DND-41 (cell line): ENCODE results near the gene ZNF324.
"Not testable (repeated sequence)": the region's sequence is repeated elsewhere in the genome, so short reads cannot be mapped to it uniquely, and the experiment has no call there.

Experiments
- ATAC-seq: fragments of 200-7000 bp; cut with Tn5 transposase; 3 replicates; pipeline ENCODE4 v1.9.1; 2021; ENCODE audit warnings: low read depth; ENCODE audit not compliant: insufficient read depth
- DNase-seq: peaks from one replicate; pipeline ENCODE4 v3.0.0-alpha.2; 2020
- H2AFZ ChIP-seq: 2 replicates; pipeline ENCODE4 v1.6.0; 2012; ENCODE audit warnings: low read depth, low read length
- H3K27ac ChIP-seq: 2 replicates; pipeline ENCODE4 v1.5.1; 2012; ENCODE audit warnings: low read length, inconsistent platforms
- H3K27me3 ChIP-seq: fragments of 200-600 bp; sonication (generic); 2 replicates; pipeline ENCODE4 v1.6.0; 2012; ENCODE audit warnings: low read length, mild to moderate bottlenecking, inconsistent platforms; ENCODE audit not compliant: insufficient read depth, poor library complexity
- H3K36me3 ChIP-seq: 2 replicates; pipeline ENCODE4 v1.5.1; 2012; ENCODE audit warnings: low read length, inconsistent platforms; ENCODE audit not compliant: insufficient read depth
- H3K4me1 ChIP-seq: 2 replicates; pipeline ENCODE4 v1.5.1; 2012; ENCODE audit warnings: mild to moderate bottlenecking, low read length; ENCODE audit not compliant: insufficient read depth
- H3K4me2 ChIP-seq: 2 replicates; pipeline ENCODE4 v1.6.0; 2012; ENCODE audit warnings: mild to moderate bottlenecking, moderate library complexity, low read length, inconsistent platforms; ENCODE audit not compliant: insufficient read depth
- H3K4me3 ChIP-seq, 2 experiments: fragments of 200-600 bp in 1 of 2; shearing (Covaris generic) in 1 of 2; 2 replicates each; pipeline ENCODE4 v1.5.1; 2012 to 2016; ENCODE audit warnings: inconsistent platforms in 2 of 2, low read length in 2 of 2, mild to moderate bottlenecking in 2 of 2, low read depth in 1 of 2, moderate library complexity in 1 of 2
- H3K79me2 ChIP-seq: 2 replicates; pipeline ENCODE4 v1.6.0; 2012; ENCODE audit warnings: low read length, inconsistent platforms; ENCODE audit not compliant: insufficient read depth
- H3K9ac ChIP-seq: 2 replicates; pipeline ENCODE4 v1.6.0; 2012; ENCODE audit warnings: low read depth, mild to moderate bottlenecking, inconsistent platforms, low read length, moderate library complexity
- H3K9me3 ChIP-seq: 2 replicates; pipeline ENCODE4 v1.5.1; 2012; ENCODE audit warnings: low read length, moderate library complexity, mild to moderate bottlenecking, inconsistent platforms; ENCODE audit not compliant: insufficient read depth, severe bottlenecking
- H4K20me1 ChIP-seq: 2 replicates; pipeline ENCODE4 v1.6.0; 2012; ENCODE audit warnings: low read length; ENCODE audit not compliant: insufficient read depth
- EZH2 ChIP-seq: IDR thresholded peaks from 3 replicates; pipeline ENCODE4 v1.6.1; 2012; ENCODE audit warnings: borderline replicate concordance, low read depth, mild to moderate bottlenecking, moderate library complexity, low read length, inconsistent platforms; ENCODE audit not compliant: severe bottlenecking
- TF ChIP-seq, protein P1 (sequence below): IDR thresholded peaks from 2 replicates; pipeline ENCODE4 v1.5.1; 2012; ENCODE audit warnings: borderline replicate concordance, low read length, moderate library complexity, mild to moderate bottlenecking; ENCODE audit not compliant: poor library complexity, severe bottlenecking; ENCODE audit errors: extremely low read depth

The ZNF324 gene

DNA sequence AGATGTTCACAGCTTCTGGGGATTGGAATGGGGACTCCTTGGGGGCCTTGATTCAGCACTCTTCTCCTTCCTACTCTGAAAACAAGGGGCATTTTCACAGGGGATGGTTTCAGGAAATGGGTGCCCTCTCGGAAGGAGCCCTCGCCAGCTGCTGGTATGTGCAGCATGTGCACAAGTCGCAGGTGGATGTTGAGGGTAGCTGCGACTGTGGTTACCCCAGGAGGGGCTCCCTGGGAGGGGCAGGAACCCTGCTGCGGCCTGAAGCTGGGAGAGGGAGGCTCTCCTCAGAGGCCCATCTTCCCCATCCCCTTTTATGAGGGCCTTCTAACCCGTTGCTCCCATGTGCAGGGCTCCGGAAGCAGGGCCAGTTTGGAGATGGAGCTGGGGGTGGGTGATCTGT is 15.5 kb downstream of the ZNF324 start:
- no peak overlapping the region for H3K4me3 ChIP-seq
- H3K27me3 ChIP-seq = no peaks in the 10 kb centered on the region
- H3K4me1 ChIP-seq = peaks cover 6% of the 10 kb centered on the region
- no peak overlapping the region for H3K4me2 ChIP-seq
- no peak overlapping the region for H3K9ac ChIP-seq
- H4K20me1 ChIP-seq = no peaks in the 10 kb centered on the region
- H3K79me2 ChIP-seq = 0 out of 2 replicates have a peak, but pooled peaks cover under 1% of the 10 kb centered on the region
- ATAC-seq (peak; percentile 52; the same call in 2 of the 3 replicates), DNase-seq (peak; percentile 40)
- H3K36me3 ChIP-seq = peaks cover 24% of the 10 kb centered on the region
- H3K9me3 ChIP-seq = no peaks in the 10 kb centered on the region
- H3K27ac ChIP-seq = no peak overlapping the region
- no peak overlapping the region for H2AFZ ChIP-seq
- TF ChIP-seq EZH2 = no peak
- TF ChIP-seq, protein P1, sequence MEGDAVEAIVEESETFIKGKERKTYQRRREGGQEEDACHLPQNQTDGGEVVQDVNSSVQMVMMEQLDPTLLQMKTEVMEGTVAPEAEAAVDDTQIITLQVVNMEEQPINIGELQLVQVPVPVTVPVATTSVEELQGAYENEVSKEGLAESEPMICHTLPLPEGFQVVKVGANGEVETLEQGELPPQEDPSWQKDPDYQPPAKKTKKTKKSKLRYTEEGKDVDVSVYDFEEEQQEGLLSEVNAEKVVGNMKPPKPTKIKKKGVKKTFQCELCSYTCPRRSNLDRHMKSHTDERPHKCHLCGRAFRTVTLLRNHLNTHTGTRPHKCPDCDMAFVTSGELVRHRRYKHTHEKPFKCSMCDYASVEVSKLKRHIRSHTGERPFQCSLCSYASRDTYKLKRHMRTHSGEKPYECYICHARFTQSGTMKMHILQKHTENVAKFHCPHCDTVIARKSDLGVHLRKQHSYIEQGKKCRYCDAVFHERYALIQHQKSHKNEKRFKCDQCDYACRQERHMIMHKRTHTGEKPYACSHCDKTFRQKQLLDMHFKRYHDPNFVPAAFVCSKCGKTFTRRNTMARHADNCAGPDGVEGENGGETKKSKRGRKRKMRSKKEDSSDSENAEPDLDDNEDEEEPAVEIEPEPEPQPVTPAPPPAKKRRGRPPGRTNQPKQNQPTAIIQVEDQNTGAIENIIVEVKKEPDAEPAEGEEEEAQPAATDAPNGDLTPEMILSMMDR = no peak

DNA sequence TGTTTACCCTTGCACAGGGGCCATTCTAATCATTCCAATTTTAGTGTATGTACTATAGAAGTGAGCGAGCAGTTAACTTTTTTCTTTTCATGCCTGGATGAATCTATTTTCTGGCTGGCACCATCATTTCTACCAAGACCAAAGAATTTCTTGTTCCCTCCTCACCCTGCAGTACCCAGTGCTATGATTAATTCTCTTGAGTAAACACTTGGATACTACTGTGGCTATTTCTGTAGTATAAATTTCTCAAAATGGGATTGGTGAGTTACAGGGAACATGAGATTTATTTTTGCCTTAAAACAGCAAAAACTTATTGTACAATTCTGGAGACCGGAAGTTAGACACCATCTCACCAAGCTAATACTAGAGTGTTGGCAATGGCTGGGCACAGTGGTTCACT is 16.9 kb downstream of the ZNF324 start:
- no peaks in the 10 kb centered on the region for H4K20me1 ChIP-seq
- no peak overlapping the region for H2AFZ ChIP-seq
- no peak overlapping the region for H3K4me3 ChIP-seq
- DNase-seq (no peak), ATAC-seq (no peak)
- H3K4me2 ChIP-seq = no peak overlapping the region
- H3K4me1 ChIP-seq = no peaks in the 10 kb centered on the region
- TF ChIP-seq EZH2 = no peak
- TF ChIP-seq, protein P1 = no peak
- H3K9me3 ChIP-seq = no peaks in the 10 kb centered on the region
- no peak overlapping the region for H3K9ac ChIP-seq
- no peaks in the 10 kb centered on the region for H3K79me2 ChIP-seq
- H3K27me3 ChIP-seq = no peaks in the 10 kb centered on the region
- peaks cover 24% of the 10 kb centered on the region for H3K36me3 ChIP-seq
- no peak overlapping the region for H3K27ac ChIP-seq

DNA sequence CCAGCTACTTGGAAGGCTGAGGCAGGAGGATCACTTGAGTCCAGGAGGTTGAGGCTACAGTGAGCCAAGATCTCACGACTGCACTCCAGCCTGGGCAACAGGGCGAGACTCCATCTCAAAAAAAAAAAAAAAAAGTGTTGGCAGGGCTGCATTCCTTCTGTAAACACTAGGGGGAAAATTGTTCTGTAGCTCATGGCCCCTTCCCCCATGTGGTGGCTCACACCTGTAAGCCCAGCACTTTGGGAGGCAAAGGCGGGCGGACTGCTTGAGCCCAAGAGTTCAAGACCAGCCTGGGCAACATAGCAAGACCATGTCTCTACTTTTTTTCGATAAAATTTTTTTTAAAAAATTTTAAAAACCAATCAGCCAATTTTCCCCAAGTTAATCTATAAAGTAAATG is 17.5 kb downstream of the ZNF324 start:
- H3K4me2 ChIP-seq, H3K9ac ChIP-seq, H3K27me3 ChIP-seq: not testable (repeated sequence)

More for the DNA sequence above, 17.5 kb downstream of the ZNF324 start:
- TF ChIP-seq, protein P1 = peak; percentile 29
- H4K20me1 ChIP-seq, H3K9me3 ChIP-seq, H3K4me1 ChIP-seq, ATAC-seq, H3K79me2 ChIP-seq, H2AFZ ChIP-seq, H3K27ac ChIP-seq, H3K4me3 ChIP-seq: not testable (repeated sequence)
- DNase-seq = peak; percentile 24
- peaks cover 20% of the 10 kb centered on the region for H3K36me3 ChIP-seq
